OCI-LY7 (cell line): ENCODE measurements around the gene RPUSD3. TPM values are rescaled to one million over a fixed set of nuclear protein-coding genes. Genes with fewer than 3 reads are reported as not detected.

Source experiments
- BruUV-seq: library from RNA; stranded (reverse); fragments of 400-500 nt; replicated peaks from 2 replicates; lab custom pipeline; 2021; lab: Mats Ljungman, UMichigan
- CTCF ChIA-PET: fragments of 300-600 bp; sonication (Branson Sonifier 250); formaldehyde crosslinking; loops from one replicate; lab custom pipeline; 2022; ENCODE audit warnings: antibody characterized with exemption; ENCODE audit not compliant: unreplicated experiment; lab: Charles Lee
- POLR2A ChIA-PET: fragments of 300-600 bp; sonication (Branson Sonifier 250); formaldehyde crosslinking; loops from one replicate; lab custom pipeline; 2022; ENCODE audit warnings: antibody characterized with exemption; lab: Charles Lee
- DNase-seq: peaks from one replicate; pipeline ENCODE4 v3.0.0-alpha.2; 2015; ENCODE audit warnings: low spot score
- H2AFZ ChIP-seq: fragments of 200-600 bp; sonication (generic), shearing (Covaris generic); 2 replicates; pipeline ENCODE4 v1.6.1; 2014; ENCODE audit warnings: mild to moderate bottlenecking, antibody characterized with exemption, low read length, moderate library complexity
- H3K27ac ChIP-seq: fragments of 200-600 bp; sonication (generic); 2 replicates; pipeline ENCODE4 v1.5.1; 2014; ENCODE audit warnings: mixed run types, low read depth, mild to moderate bottlenecking, moderate library complexity, low read length, inconsistent platforms; ENCODE audit not compliant: poor library complexity, severe bottlenecking
- H3K36me3 ChIP-seq: fragments of 200-600 bp; sonication (generic); 2 replicates; pipeline ENCODE4 v1.6.1; 2014; ENCODE audit warnings: mild to moderate bottlenecking, antibody characterized with exemption, low read length, moderate library complexity, mixed read lengths; ENCODE audit not compliant: insufficient read depth
- H3K4me1 ChIP-seq: fragments of 200-600 bp; sonication (generic); 2 replicates; pipeline ENCODE4 v1.5.1; 2014; ENCODE audit warnings: mild to moderate bottlenecking, low read length; ENCODE audit not compliant: insufficient read depth, poor library complexity, severe bottlenecking
- H3K4me2 ChIP-seq: fragments of 200-600 bp; sonication (generic); 2 replicates; pipeline ENCODE4 v1.6.1; 2014; ENCODE audit warnings: mild to moderate bottlenecking, low read length
- H3K4me3 ChIP-seq: fragments of 200-600 bp; sonication (generic); 2 replicates; pipeline ENCODE4 v1.5.1; 2014; ENCODE audit warnings: mild to moderate bottlenecking, low read depth, low read length; ENCODE audit not compliant: poor library complexity, severe bottlenecking
- H3K79me2 ChIP-seq: fragments of 200-600 bp; sonication (generic); 2 replicates; pipeline ENCODE4 v1.6.1; 2016; ENCODE audit warnings: low read depth, mild to moderate bottlenecking, low read length, moderate library complexity, mixed read lengths; ENCODE audit not compliant: insufficient read depth
- H3K9me2 ChIP-seq: fragments of 200-600 bp; sonication (generic); 2 replicates; pipeline ENCODE4 v1.6.1; 2016; ENCODE audit warnings: mild to moderate bottlenecking, low read length, mixed read lengths; ENCODE audit not compliant: insufficient read depth
- H3K9me3 ChIP-seq: fragments of 200-600 bp; sonication (generic); 2 replicates; pipeline ENCODE4 v1.6.1; 2014; ENCODE audit warnings: mild to moderate bottlenecking, mixed run types, low read length, mixed read lengths
- H4K20me1 ChIP-seq: fragments of 200-600 bp; sonication (generic); 2 replicates; pipeline ENCODE4 v1.6.1; 2014; ENCODE audit warnings: mild to moderate bottlenecking, antibody characterized with exemption, low read length, moderate library complexity, mixed read lengths; ENCODE audit not compliant: insufficient read depth
- EZH2phosphoT487 ChIP-seq: fragments of 200-600 bp; sonication (generic); IDR thresholded peaks from 2 replicates; pipeline ENCODE4 v1.6.1; 2018; ENCODE audit warnings: low read depth, borderline replicate concordance, mild to moderate bottlenecking, mixed run types, antibody characterized with exemption, low read length, moderate library complexity, mixed read lengths
- intact Hi-C: fragments of 100-400 bp; cut with micrococcal nuclease; formaldehyde crosslinking; loops from one replicate; pipeline ENCODE4 v1.10.0; 2022; ENCODE audit not compliant: unreplicated experiment
- total RNA-seq, 2 experiments: library from RNA; depleted of rRNA in 1 of 2; stranded (reverse); fragments of >200 nt in 1 of 2; shearing (Covaris generic) in 1 of 2; gene quantifications; 2 replicates each; pipeline ENCODE4 v1.2.3, GENCODE V29; 2014 to 2022
- TF ChIP-seq, protein P1 (sequence below): fragments of 200-600 bp; sonication (generic); conservative IDR thresholded peaks from 2 replicates; pipeline ENCODE4 v1.5.1; 2014; ENCODE audit warnings: mild to moderate bottlenecking, antibody characterized with exemption, low read length, moderate library complexity, mixed read lengths

Gene RPUSD3
- total RNA-seq, 2 experiments from 2014 or later, result 44.2 to 59.2 TPM

DNA sequence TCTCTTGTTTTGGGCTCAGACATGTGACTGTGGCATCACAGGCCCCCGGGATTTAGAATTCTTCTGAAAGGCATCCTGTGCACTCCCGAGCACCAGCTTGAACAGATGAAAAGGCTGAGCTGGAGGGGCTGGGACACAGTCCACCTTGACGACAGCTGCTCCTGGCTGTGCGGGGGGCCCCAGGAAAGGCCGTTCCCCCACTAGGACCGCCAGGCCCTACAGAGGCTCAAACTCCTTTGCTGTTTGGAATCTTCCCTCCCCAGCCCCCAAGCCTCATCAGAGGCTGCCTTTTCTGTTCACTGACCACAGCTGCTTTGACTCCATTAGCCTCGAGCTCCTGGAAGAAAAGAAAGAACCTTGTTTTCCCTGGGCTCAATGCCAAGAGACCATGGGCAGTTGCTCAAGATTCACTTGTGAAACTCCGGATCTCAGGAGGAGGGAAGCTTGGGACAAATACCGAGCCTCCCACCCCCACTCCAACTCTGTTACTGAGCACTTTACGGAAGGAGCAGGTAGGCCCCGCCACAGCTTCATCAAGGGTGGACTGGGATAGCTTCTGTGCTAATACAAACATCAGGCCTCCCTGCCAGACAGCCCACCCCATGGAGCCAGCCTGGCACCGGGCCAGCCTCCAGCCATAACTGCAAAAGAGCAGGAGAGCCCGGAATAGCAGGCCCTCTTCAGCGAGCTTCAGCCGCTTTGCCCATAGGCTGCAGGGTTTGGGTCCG lies 20.6 kb upstream of the RPUSD3 start:
- POLR2A ChIA-PET, result interaction anchor here (0.7 kb wide), 1 partner anchor 15 kb away, joined by 4 read pairs; no protein-coding TSS in a partner anchor
- Histone ChIP-seq H2AFZ (no peak overlapping the region), H4K20me1 (no peaks in the 10 kb centered on the region), H3K4me2 (no peak overlapping the region), H3K79me2 (no peaks in the 10 kb centered on the region), H3K9me3 (no peaks in the 10 kb centered on the region), H3K4me1 (no peaks in the 10 kb centered on the region), H3K4me3 (no peak overlapping the region), H3K36me3 (no peaks in the 10 kb centered on the region), H3K9me2 (no peaks in the 10 kb centered on the region), H3K27ac (no peak overlapping the region)
- CTCF ChIA-PET, result no interaction called here
- no TSS peak for BruUV-seq
- TF ChIP-seq, protein P1, sequence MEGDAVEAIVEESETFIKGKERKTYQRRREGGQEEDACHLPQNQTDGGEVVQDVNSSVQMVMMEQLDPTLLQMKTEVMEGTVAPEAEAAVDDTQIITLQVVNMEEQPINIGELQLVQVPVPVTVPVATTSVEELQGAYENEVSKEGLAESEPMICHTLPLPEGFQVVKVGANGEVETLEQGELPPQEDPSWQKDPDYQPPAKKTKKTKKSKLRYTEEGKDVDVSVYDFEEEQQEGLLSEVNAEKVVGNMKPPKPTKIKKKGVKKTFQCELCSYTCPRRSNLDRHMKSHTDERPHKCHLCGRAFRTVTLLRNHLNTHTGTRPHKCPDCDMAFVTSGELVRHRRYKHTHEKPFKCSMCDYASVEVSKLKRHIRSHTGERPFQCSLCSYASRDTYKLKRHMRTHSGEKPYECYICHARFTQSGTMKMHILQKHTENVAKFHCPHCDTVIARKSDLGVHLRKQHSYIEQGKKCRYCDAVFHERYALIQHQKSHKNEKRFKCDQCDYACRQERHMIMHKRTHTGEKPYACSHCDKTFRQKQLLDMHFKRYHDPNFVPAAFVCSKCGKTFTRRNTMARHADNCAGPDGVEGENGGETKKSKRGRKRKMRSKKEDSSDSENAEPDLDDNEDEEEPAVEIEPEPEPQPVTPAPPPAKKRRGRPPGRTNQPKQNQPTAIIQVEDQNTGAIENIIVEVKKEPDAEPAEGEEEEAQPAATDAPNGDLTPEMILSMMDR, result no peak
- no peak for TF ChIP-seq EZH2phosphoT487
- no peak for DNase-seq
- intact Hi-C loops, result no loop called here

DNA sequence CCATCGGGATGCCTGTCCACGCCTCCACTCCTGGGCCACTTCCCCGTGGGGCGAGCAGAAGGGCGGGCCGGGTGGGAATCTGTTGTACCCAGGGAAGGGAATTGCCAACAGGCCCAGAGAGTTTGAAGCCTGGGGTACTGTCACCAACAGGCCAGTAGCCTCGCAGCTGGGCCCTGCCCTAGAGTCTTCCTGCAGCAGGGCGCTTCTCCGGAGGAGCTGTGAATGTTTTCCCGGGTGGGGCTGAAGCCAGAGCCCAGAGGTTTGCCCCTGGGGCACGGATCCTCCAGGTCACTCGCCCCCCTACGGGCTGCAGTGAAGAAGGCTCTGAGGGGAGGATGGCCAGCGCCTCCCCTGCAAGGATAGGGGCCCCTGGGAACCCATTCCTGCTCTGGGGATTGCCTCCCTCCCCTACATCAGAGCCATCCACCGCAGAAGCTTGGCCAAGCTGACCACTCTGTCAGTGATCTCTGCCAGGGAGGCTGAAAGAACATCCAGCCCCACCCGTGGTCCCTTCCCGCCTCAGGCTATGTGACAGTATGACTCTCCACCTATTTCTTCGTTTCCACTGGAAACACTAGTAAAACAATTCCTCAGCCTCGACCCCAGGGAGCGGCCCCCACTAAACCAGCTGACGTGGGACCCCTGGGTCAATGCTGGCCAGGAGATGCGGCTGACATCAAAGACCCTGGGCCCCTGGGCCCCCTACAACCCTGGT lies 19.4 kb upstream of the RPUSD3 start:
- Histone ChIP-seq H3K4me2 (no peak overlapping the region), H3K36me3 (no peaks in the 10 kb centered on the region), H3K9me3 (no peaks in the 10 kb centered on the region), H3K9me2 (no peaks in the 10 kb centered on the region), H3K4me1 (no peaks in the 10 kb centered on the region), H2AFZ (no peak overlapping the region), H4K20me1 (no peaks in the 10 kb centered on the region), H3K79me2 (no peaks in the 10 kb centered on the region), H3K27ac (no peak overlapping the region), H3K4me3 (no peak overlapping the region)
- no peak for DNase-seq
- intact Hi-C loops, result no loop called here
- TF ChIP-seq EZH2phosphoT487, result no peak
- TF ChIP-seq, protein P1, result no peak
- CTCF ChIA-PET, result no interaction called here
- BruUV-seq, result no TSS peak
- POLR2A ChIA-PET, result no interaction called here
